DOHH2 (cell line): ENCODE data around the gene ST3GAL5.

Experiments
- H3F3A ChIP-seq: fragments of 200-600 bp; sonication (generic), shearing (Covaris generic); 2 replicates; pipeline ENCODE4 v1.6.0; 2016; ENCODE audit warnings: antibody characterized with exemption, mild to moderate bottlenecking; ENCODE audit not compliant: control insufficient read depth, insufficient read depth
- H3K27ac ChIP-seq: fragments of 200-600 bp; sonication (generic); 2 replicates; pipeline ENCODE4 v1.5.1; 2014; ENCODE audit warnings: low read depth, mild to moderate bottlenecking, low read length, moderate library complexity
- H3K27me3 ChIP-seq: fragments of 200-600 bp; sonication (generic); 2 replicates; pipeline ENCODE4 v1.6.1; 2014; ENCODE audit warnings: mild to moderate bottlenecking, low read length, mixed read lengths; ENCODE audit not compliant: control insufficient read depth
- H3K36me3 ChIP-seq: fragments of 200-600 bp; sonication (generic); 2 replicates; pipeline ENCODE4 v1.6.1; 2014; ENCODE audit warnings: mild to moderate bottlenecking, low read length, moderate library complexity, mixed read lengths; ENCODE audit not compliant: control insufficient read depth
- H3K4me1 ChIP-seq: fragments of 200-600 bp; sonication (generic); 2 replicates; pipeline ENCODE4 v1.6.1; 2014; ENCODE audit warnings: mild to moderate bottlenecking, low read length, mixed read lengths; ENCODE audit not compliant: control insufficient read depth
- H3K4me2 ChIP-seq: fragments of 200-600 bp; sonication (generic); 2 replicates; pipeline ENCODE4 v1.6.0; 2014; ENCODE audit warnings: mild to moderate bottlenecking, low read length, moderate library complexity
- H3K4me3 ChIP-seq: fragments of 200-600 bp; sonication (generic); 2 replicates; pipeline ENCODE4 v1.5.1; 2014; ENCODE audit warnings: mild to moderate bottlenecking, low read length, mixed read lengths
- H3K79me2 ChIP-seq: fragments of 200-600 bp; sonication (generic); 2 replicates; pipeline ENCODE4 v1.6.1; 2014; ENCODE audit warnings: mild to moderate bottlenecking, low read length, mixed read lengths; ENCODE audit not compliant: control insufficient read depth
- H3K9me2 ChIP-seq: fragments of 200-600 bp; sonication (generic); replicated peaks from 2 replicates; pipeline ENCODE4 v1.6.1; 2014; ENCODE audit warnings: mild to moderate bottlenecking, low read length, mixed read lengths; ENCODE audit not compliant: control insufficient read depth
- H3K9me3 ChIP-seq: fragments of 200-600 bp; sonication (generic); 2 replicates; pipeline ENCODE4 v1.6.1; 2014; ENCODE audit warnings: antibody characterized with exemption, low read length, mixed read lengths; ENCODE audit not compliant: control insufficient read depth, insufficient read depth
- H4K20me1 ChIP-seq: fragments of 200-600 bp; sonication (generic); 2 replicates; pipeline ENCODE4 v1.6.0; 2014; ENCODE audit warnings: low read depth, mild to moderate bottlenecking, antibody characterized with exemption, low read length, moderate library complexity; ENCODE audit not compliant: control insufficient read depth, insufficient read depth
- CTCF ChIP-seq: fragments of 200-600 bp; sonication (generic); IDR thresholded peaks from one replicate; pipeline ENCODE4 v1.5.1; 2014; ENCODE audit warnings: antibody characterized with exemption, mild to moderate bottlenecking, low read depth, low read length; ENCODE audit not compliant: poor library complexity, severe bottlenecking
- EZH2phosphoT487 ChIP-seq: fragments of 200-600 bp; sonication (generic); IDR thresholded peaks from 2 replicates; pipeline ENCODE4 v1.6.1; 2017; ENCODE audit warnings: borderline replicate concordance, mild to moderate bottlenecking, antibody characterized with exemption, low read length, moderate library complexity, mixed read lengths

Gene ST3GAL5

GRCh38 chr2:85796341-85797262 lies 92.2 kb downstream of the ST3GAL5 start:
- Histone ChIP-seq H3K79me2 (no peaks in the 10 kb centered on the region), H3K4me1 (no peaks in the 10 kb centered on the region), H3F3A (no peaks in the 10 kb centered on the region), H4K20me1 (no peaks in the 10 kb centered on the region), H3K4me2 (no peak overlapping the region), H3K27me3 (peaks cover 15% of the 10 kb centered on the region; the same call in 1 of the 2 replicates), H3K36me3 (no peaks in the 10 kb centered on the region), H3K27ac (no peak overlapping the region), H3K9me3 (no peaks in the 10 kb centered on the region), H3K4me3 (no peak overlapping the region), H3K9me2 (no peaks in the 10 kb centered on the region)
- TF ChIP-seq CTCF = no peak
- TF ChIP-seq EZH2phosphoT487 = no peak

- H3K9me3 ChIP-seq = no peaks in the 10 kb centered on the region
Measured at GRCh38 chr2:85796046-85796340, 92.8 kb downstream of the ST3GAL5 start.

GRCh38 chr2:85795331-85796045 lies 93.3 kb downstream of the ST3GAL5 start:
- Histone ChIP-seq H3K27me3 (peaks cover 14% of the 10 kb centered on the region; the same call in 1 of the 2 replicates), H3K9me2 (no peaks in the 10 kb centered on the region), H3K9me3 (no peaks in the 10 kb centered on the region), H3F3A (no peaks in the 10 kb centered on the region), H3K79me2 (no peaks in the 10 kb centered on the region), H3K4me3 (no peak overlapping the region), H3K4me2 (no peak overlapping the region), H3K27ac (no peak overlapping the region), H3K4me1 (no peaks in the 10 kb centered on the region), H3K36me3 (no peaks in the 10 kb centered on the region), H4K20me1 (no peaks in the 10 kb centered on the region)
- TF ChIP-seq EZH2phosphoT487 (no peak), CTCF (no peak)

More at GRCh38 chr2:85796046-85796340, 92.8 kb downstream of the ST3GAL5 start:
- H3K4me2 ChIP-seq = no peak overlapping the region
- no peaks in the 10 kb centered on the region for H3F3A ChIP-seq
- peaks cover 15% of the 10 kb centered on the region; the same call in 1 of the 2 replicates for H3K27me3 ChIP-seq
- TF ChIP-seq EZH2phosphoT487 (no peak), CTCF (no peak)
- H4K20me1 ChIP-seq = no peaks in the 10 kb centered on the region
- H3K79me2 ChIP-seq = no peaks in the 10 kb centered on the region
- H3K9me2 ChIP-seq = no peaks in the 10 kb centered on the region
- no peak overlapping the region for H3K27ac ChIP-seq
- H3K36me3 ChIP-seq = no peaks in the 10 kb centered on the region
- H3K4me3 ChIP-seq = no peak overlapping the region
- no peaks in the 10 kb centered on the region for H3K4me1 ChIP-seq
